IMR-90 (cell line): ENCODE results near the gene NDP. TPM values are rescaled to one million over a fixed set of nuclear protein-coding genes. Genes with fewer than 3 reads are reported as not detected.

ENCODE experiments used
- ATAC-seq: fragments of 200-7000 bp; cut with Tn5 transposase; 2 replicates; pipeline ENCODE4 v1.9.1; 2020; ENCODE audit warnings: low read depth, mild to moderate bottlenecking, moderate library complexity
- BruUV-seq: library from RNA; stranded (reverse); fragments of 400-500 nt; replicated peaks from 2 replicates; lab custom pipeline; 2021; lab: Mats Ljungman, UMichigan
- CTCF ChIA-PET: fragments of 300-600 bp; formaldehyde crosslinking; extraction: SDS; loops from one replicate; lab custom pipeline; 2021; ENCODE audit warnings: antibody characterized with exemption; lab: Yijun Ruan, JAX
- POLR2A ChIA-PET: fragments of 300-600 bp; sonication (Branson Sonifier 250); formaldehyde crosslinking; loops from one replicate; lab custom pipeline; 2022; ENCODE audit warnings: antibody characterized with exemption; ENCODE audit not compliant: unreplicated experiment; lab: Charles Lee
- DNase-seq: peaks from one replicate; pipeline ENCODE4 v3.0.0; 2013
- H2AFZ ChIP-seq: replicated peaks from 2 replicates; pipeline ENCODE3; 2013; ENCODE audit warnings: low read length, mild to moderate bottlenecking; ENCODE audit not compliant: poor library complexity
- H2AK5ac ChIP-seq: 2 replicates; pipeline ENCODE4 v1.6.1; 2013; ENCODE audit warnings: low read depth, low read length, inconsistent platforms
- H2AK9ac ChIP-seq: replicated peaks from 2 replicates; pipeline ENCODE3; 2013; ENCODE audit warnings: mild to moderate bottlenecking, low read depth, low read length, moderate library complexity; ENCODE audit not compliant: poor library complexity
- H2BK120ac ChIP-seq: 2 replicates; pipeline ENCODE4 v1.6.1; 2013; ENCODE audit warnings: low read depth, low read length, inconsistent platforms
- H2BK15ac ChIP-seq: 3 replicates; pipeline ENCODE4 v1.6.1; 2013; ENCODE audit warnings: low read depth, low read length, inconsistent platforms
- H2BK20ac ChIP-seq: 2 replicates; pipeline ENCODE4 v1.6.1; 2013; ENCODE audit warnings: low read depth, mild to moderate bottlenecking, inconsistent platforms, low read length, moderate library complexity
- H2BK5ac ChIP-seq: 2 replicates; pipeline ENCODE4 v1.6.1; 2013; ENCODE audit warnings: mild to moderate bottlenecking, low read depth, low read length, inconsistent platforms; ENCODE audit not compliant: poor library complexity, severe bottlenecking
- H3K14ac ChIP-seq: replicated peaks from 2 replicates; pipeline ENCODE4 v1.6.1; 2013; ENCODE audit warnings: low read depth, low read length, inconsistent platforms
- H3K18ac ChIP-seq: 2 replicates; pipeline ENCODE4 v1.6.1; 2013; ENCODE audit warnings: low read depth, low read length, control low read depth
- H3K23ac ChIP-seq: 2 replicates; pipeline ENCODE4 v1.6.1; 2013; ENCODE audit warnings: low read depth, low read length, inconsistent platforms
- H3K27ac ChIP-seq: 2 replicates; pipeline ENCODE4 v1.5.1; 2013; ENCODE audit warnings: mild to moderate bottlenecking, control low read depth, low read length; ENCODE audit not compliant: insufficient read depth
- H3K27me3 ChIP-seq: 2 replicates; pipeline ENCODE4 v1.6.1; 2013; ENCODE audit warnings: low read length; ENCODE audit not compliant: control insufficient read depth, insufficient read depth
- H3K36me3 ChIP-seq: 2 replicates; pipeline ENCODE4 v1.6.1; 2013; ENCODE audit warnings: low read length, mixed read lengths; ENCODE audit not compliant: control insufficient read depth, insufficient read depth
- H3K4ac ChIP-seq: 2 replicates; pipeline ENCODE4 v1.6.1; 2013; ENCODE audit warnings: low read depth, low read length, inconsistent platforms
- H3K4me1 ChIP-seq: 2 replicates; pipeline ENCODE4 v1.6.1; 2013; ENCODE audit warnings: low read length, mixed read lengths; ENCODE audit not compliant: control insufficient read depth, insufficient read depth
- H3K4me2 ChIP-seq: 2 replicates; pipeline ENCODE4 v1.6.1; 2013; ENCODE audit warnings: low read depth, mild to moderate bottlenecking, control low read depth, low read length, moderate library complexity
- H3K4me3 ChIP-seq: 2 replicates; pipeline ENCODE4 v1.5.1; 2013; ENCODE audit warnings: low read depth, mild to moderate bottlenecking, control low read depth, low read length, moderate library complexity; ENCODE audit not compliant: insufficient read depth
- H3K56ac ChIP-seq: 2 replicates; pipeline ENCODE4 v1.6.1; 2013; ENCODE audit warnings: low read length, inconsistent platforms; ENCODE audit not compliant: insufficient read depth; ENCODE audit errors: extremely low read depth
- H3K79me1 ChIP-seq, 2 experiments: 2 replicates each; pipeline ENCODE4 v1.6.1; 2013; ENCODE audit warnings: low read length in 2 of 2, inconsistent platforms in 1 of 2, low read depth in 1 of 2
- H3K9ac ChIP-seq: 2 replicates; pipeline ENCODE4 v1.6.1; 2013; ENCODE audit warnings: low read depth, low read length, control low read depth
- H3K9me1 ChIP-seq: 2 replicates; pipeline ENCODE4 v1.6.1; 2013; ENCODE audit warnings: low read length, inconsistent platforms; ENCODE audit not compliant: insufficient read depth
- H3K9me3 ChIP-seq: 2 replicates; pipeline ENCODE4 v1.6.1; 2013; ENCODE audit warnings: low read length; ENCODE audit not compliant: control insufficient read depth, insufficient read depth
- H4K20me1 ChIP-seq: 2 replicates; pipeline ENCODE4 v1.6.1; 2013; ENCODE audit warnings: low read length, inconsistent platforms; ENCODE audit not compliant: insufficient read depth
- H4K5ac ChIP-seq: 2 replicates; pipeline ENCODE4 v1.6.1; 2013; ENCODE audit warnings: mild to moderate bottlenecking, low read depth, low read length, control low read depth
- H4K8ac ChIP-seq, 2 experiments: 2 replicates each; pipeline ENCODE4 v1.6.1; 2013; ENCODE audit warnings: low read depth in 2 of 2, low read length in 2 of 2, control low read depth in 1 of 2, inconsistent platforms in 1 of 2
- H4K91ac ChIP-seq: 2 replicates; pipeline ENCODE4 v1.6.1; 2013; ENCODE audit warnings: low read depth, low read length, inconsistent platforms; ENCODE audit not compliant: insufficient read depth
- BHLHE40 ChIP-seq: fragments of 150-350 bp; IDR thresholded peaks from 2 replicates; pipeline ENCODE4 v1.6.1; 2016; ENCODE audit warnings: mild to moderate bottlenecking, low read depth, low read length
- CEBPB ChIP-seq: IDR thresholded peaks from 2 replicates; pipeline ENCODE4 v1.6.1; 2012; ENCODE audit warnings: low read depth, low read length, improper control_type of control experiment
- CHD1 ChIP-seq: IDR thresholded peaks from 2 replicates; pipeline ENCODE4 v1.6.1; 2012; ENCODE audit warnings: low read depth, low read length, improper control_type of control experiment
- CTCF ChIP-seq: conservative IDR thresholded peaks from 2 replicates; pipeline ENCODE4 v1.5.1; 2012; ENCODE audit warnings: mild to moderate bottlenecking, low read depth, low read length, improper control_type of control experiment
- ELK1 ChIP-seq: fragments of 150-350 bp; IDR thresholded peaks from 2 replicates; pipeline ENCODE4 v1.6.1; 2016; ENCODE audit warnings: low read depth, mild to moderate bottlenecking, low read length, moderate library complexity, borderline replicate concordance
- FOS ChIP-seq: fragments of 150-350 bp; IDR thresholded peaks from 2 replicates; pipeline ENCODE4 v1.6.1; 2016; ENCODE audit warnings: low read depth, low read length
- MAFK ChIP-seq: IDR thresholded peaks from 2 replicates; pipeline ENCODE4 v1.6.1; 2012; ENCODE audit warnings: low read depth, low read length, improper control_type of control experiment
- MAZ ChIP-seq: IDR thresholded peaks from 2 replicates; pipeline ENCODE4 v1.6.1; 2012; ENCODE audit warnings: low read depth, mild to moderate bottlenecking, low read length, improper control_type of control experiment, moderate library complexity, borderline replicate concordance
- MXI1 ChIP-seq: IDR thresholded peaks from 2 replicates; pipeline ENCODE4 v1.6.1; 2012; ENCODE audit warnings: low read depth, mild to moderate bottlenecking, low read length, moderate library complexity, borderline replicate concordance
- NFE2L2 ChIP-seq: fragments of 150-350 bp; IDR thresholded peaks from 2 replicates; pipeline ENCODE4 v1.6.1; 2016; ENCODE audit warnings: low read depth, mild to moderate bottlenecking, low read length
- POLR2A ChIP-seq: IDR thresholded peaks from 2 replicates; pipeline ENCODE4 v1.6.1; 2012; ENCODE audit warnings: mild to moderate bottlenecking, low read depth, low read length
- RAD21 ChIP-seq: IDR thresholded peaks from 2 replicates; pipeline ENCODE4 v1.6.1; 2012; ENCODE audit warnings: low read length, improper control_type of control experiment
- RCOR1 ChIP-seq: IDR thresholded peaks from 2 replicates; pipeline ENCODE4 v1.6.1; 2012; ENCODE audit warnings: mild to moderate bottlenecking, low read length, improper control_type of control experiment; ENCODE audit not compliant: insufficient replicate concordance
- RFX5 ChIP-seq: IDR thresholded peaks from 2 replicates; pipeline ENCODE4 v1.8.0; 2012; ENCODE audit warnings: low read depth, mild to moderate bottlenecking, low read length, moderate library complexity
- SMC3 ChIP-seq: fragments of 150-350 bp; IDR thresholded peaks from 2 replicates; pipeline ENCODE4 v1.6.1; 2016; ENCODE audit warnings: low read depth, mild to moderate bottlenecking, antibody characterized with exemption, low read length, moderate library complexity
- WGBS, 2 experiments: methylation state at CpG; one replicate each; pipeline versions ENCODE4 v1.1.5 to v1.1.7; 2013; ENCODE audit warnings: missing lambda C conversion rate in 2 of 2; ENCODE audit not compliant: insufficient read length in 1 of 2; ENCODE audit errors: extremely low coverage in 2 of 2; 5-methylcytosine and 5-hydroxymethylcytosine counted together
- dilution Hi-C: fragments of 300-500 bp; cut with HindIII; formaldehyde crosslinking; loops from one replicate; pipeline ENCODE4 v1.14.3; 2018; ENCODE audit warnings: low sequenced_read_pairs; ENCODE audit not compliant: unreplicated experiment
- in situ Hi-C: fragments of 300-500 bp; cut with MboI; formaldehyde crosslinking; loops from 3 replicates; pipeline ENCODE4 v1.14.3; 2019; ENCODE audit warnings: low sequenced_read_pairs, inconsistent platforms, mixed read lengths
- intact Hi-C: fragments of 100-400 bp; cut with micrococcal nuclease; formaldehyde crosslinking; loops from 2 replicates; pipeline ENCODE4 v1.10.0; 2022
- polyA plus RNA-seq, 3 experiments: library from polyadenylated mRNA; depleted of rRNA; stranded (reverse); fragments of >200 nt; gene quantifications; 2 replicates each; pipeline ENCODE4 v1.2.3, GENCODE V29; 2012; ENCODE audit warnings: low replicate concordance in 1 of 3
- total RNA-seq: library from RNA; depleted of rRNA; stranded (reverse); fragments of >200 nt; gene quantifications from 2 replicates; pipeline ENCODE4 v1.2.3, GENCODE V29; 2012
- TF ChIP-seq, protein P1 (sequence below): fragments of 150-350 bp; IDR thresholded peaks from 2 replicates; pipeline ENCODE4 v1.6.1; 2017; ENCODE audit warnings: mild to moderate bottlenecking, antibody characterized with exemption, low read length, low read depth

NDP gene
- total and polyA plus RNA-seq, 2 of the 4 experiments (the other 2 are of a cell fraction) = 0.36 to 0.39 TPM

- no peak overlapping the region for H2BK20ac ChIP-seq
- H3K23ac ChIP-seq = no peak overlapping the region
- no peaks in the 10 kb centered on the region for H3K9me1 ChIP-seq
- POLR2A ChIA-PET = no interaction called here
- CTCF ChIA-PET = no interaction called here
- BruUV-seq = no TSS peak
- no peak overlapping the region for H2AK5ac ChIP-seq
- intact Hi-C loops = no loop called here
- in situ Hi-C loops = no loop called here
- H3K9me3 ChIP-seq = no peaks in the 10 kb centered on the region
- H2BK120ac ChIP-seq = no peak overlapping the region
- no peaks in the 10 kb centered on the region for H3K79me1 ChIP-seq
- dilution Hi-C loops = no loop called here
- no peaks in the 10 kb centered on the region for H3K36me3 ChIP-seq
- no peak overlapping the region for H3K56ac ChIP-seq
- H3K27me3 ChIP-seq = peaks cover 2% of the 10 kb centered on the region; the same call in 1 of the 2 replicates
- no peak overlapping the region for H2BK15ac ChIP-seq
- no peak overlapping the region for H3K4ac ChIP-seq
- H3K9ac ChIP-seq = no peak overlapping the region
- H3K27ac ChIP-seq = no peak overlapping the region
- H2BK5ac ChIP-seq = no peak overlapping the region
- H3K4me1 ChIP-seq = no peaks in the 10 kb centered on the region
- no peak for ATAC-seq
- no peak overlapping the region for H3K18ac ChIP-seq
- no peak for TF ChIP-seq MAZ
- no peak for TF ChIP-seq RCOR1
- no peak for TF ChIP-seq FOS
- TF ChIP-seq POLR2A = no peak
- TF ChIP-seq BHLHE40 = no peak
- no peak for TF ChIP-seq SMC3
- TF ChIP-seq CEBPB = no peak
- no peak for TF ChIP-seq RFX5
- TF ChIP-seq RAD21 = no peak
- TF ChIP-seq CHD1 = no peak
- TF ChIP-seq MXI1 = no peak
- TF ChIP-seq MAFK = no peak
- TF ChIP-seq NFE2L2 = no peak
- TF ChIP-seq CTCF = no peak
- no peak for TF ChIP-seq ELK1
- TF ChIP-seq, protein P1, sequence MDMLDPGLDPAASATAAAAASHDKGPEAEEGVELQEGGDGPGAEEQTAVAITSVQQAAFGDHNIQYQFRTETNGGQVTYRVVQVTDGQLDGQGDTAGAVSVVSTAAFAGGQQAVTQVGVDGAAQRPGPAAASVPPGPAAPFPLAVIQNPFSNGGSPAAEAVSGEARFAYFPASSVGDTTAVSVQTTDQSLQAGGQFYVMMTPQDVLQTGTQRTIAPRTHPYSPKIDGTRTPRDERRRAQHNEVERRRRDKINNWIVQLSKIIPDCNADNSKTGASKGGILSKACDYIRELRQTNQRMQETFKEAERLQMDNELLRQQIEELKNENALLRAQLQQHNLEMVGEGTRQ = no peak
- H3K4me3 ChIP-seq = no peak overlapping the region
- no peak for DNase-seq
- H3K4me2 ChIP-seq = no peak overlapping the region
- WGBS, 2 experiments = no CpG with 5 or more reads among the region's 2 CpGs
- no peaks in the 10 kb centered on the region for H4K20me1 ChIP-seq
- no peak overlapping the region for H4K5ac ChIP-seq
- no peak overlapping the region for H3K14ac ChIP-seq
- no peak overlapping the region for H2AK9ac ChIP-seq
- H2AFZ ChIP-seq = no peak overlapping the region
- H4K91ac ChIP-seq = no peak overlapping the region
- H4K8ac ChIP-seq = no peak overlapping the region
Observed at GRCh38 chrX:43996491-43996890, 23.3 kb upstream of the NDP start.
